Heart left ventricle (tissue), 13 donors: ENCODE measurements around the gene TMEM9.

Source experiments
- POLR2A ChIP-seq, 2 donors: fragments of 450-650 bp; IDR thresholded peaks; one replicate each; pipeline ENCODE4 v1.6.1; 2017; ENCODE audit warnings: antibody characterized with exemption in 2 of 2, mild to moderate bottlenecking in 2 of 2, moderate library complexity in 2 of 2
- TF ChIP-seq, protein P1 (sequence below), 12 donors: fragments of 200-600 bp; sonication (generic) in 4 of 12; IDR thresholded peaks; one replicate each; pipeline versions ENCODE4 v1.5.0 to v1.8.0; 2018 to 2022; ENCODE audit warnings: antibody characterized with exemption in 12 of 12, mild to moderate bottlenecking in 5 of 12
- donor health status: ischemic (EF 13 %, LVEDD 7.1; RV severe dilation, severe dysfunction).
- donor health status: DM: no; HTN: yes; CAD: no.
- donor health status: DM: no; HTN: no; CAD: no.
- donor health status: ischemic (EF 25% LVEDD 6.9; RV normal size, moderate dysfunction).
- donor health status: ischemic (EF 25% LVEDD 5.7; RV mildly dilated, moderate dysfunction).
- donor health status: ischemic (EF 35%, LVEDD 5.7; RV mildly dilated, moderate dysfunction).
- donor health status: nonischemic (EF 11% LVEDD 7.7; RV severe dilation, severe dysfunction).
- donor health status: DM: yes; HTN: yes; CAD: no.
- donor health status: PGD.
- donor health status: ischemic (EF 29% LVEDD 5.4; RV normal size, mild dysfunction).
- donor health status: nonischemic (EF 23%, LVEDD 6.1; RV moderate dilation, normal function).

DNA sequence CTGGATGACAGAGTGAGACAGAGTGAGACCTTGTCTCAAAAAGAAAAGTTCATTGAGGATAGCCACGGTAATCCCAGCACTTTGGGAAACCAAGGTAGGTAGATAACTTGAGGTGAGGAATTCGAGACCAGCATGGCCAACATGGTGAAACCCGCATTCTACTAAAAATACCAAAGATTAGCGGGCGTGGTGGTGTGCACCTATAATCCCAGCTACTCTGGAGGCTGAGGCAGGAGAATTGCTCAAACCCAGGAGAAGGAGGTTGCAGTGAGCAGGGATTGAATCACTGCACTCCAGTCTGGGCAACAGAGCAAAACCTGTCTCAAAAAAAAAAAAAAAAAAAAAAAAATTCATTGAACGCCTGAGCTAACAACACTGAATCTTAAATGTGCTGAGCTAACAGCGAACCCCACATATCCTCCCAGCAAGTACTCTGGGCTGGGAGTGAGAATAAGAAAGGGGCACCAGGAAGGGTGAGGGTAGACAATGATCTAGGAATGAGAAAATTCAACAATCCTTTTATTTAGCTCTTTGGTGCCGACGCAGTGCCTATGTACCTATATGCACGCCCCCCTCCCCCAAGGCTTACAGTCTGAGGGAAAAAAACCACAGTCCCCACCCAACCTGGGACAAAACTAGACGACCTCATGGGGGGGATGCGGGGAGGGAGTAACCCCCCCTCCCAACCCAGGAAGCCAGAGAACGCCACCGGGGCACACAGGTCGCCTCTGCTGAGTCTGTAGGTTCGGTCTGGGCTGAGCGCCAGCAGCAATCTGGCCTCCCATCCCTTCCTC is 40.6 kb downstream of the TMEM9 start:
- TF ChIP-seq, protein P1, sequence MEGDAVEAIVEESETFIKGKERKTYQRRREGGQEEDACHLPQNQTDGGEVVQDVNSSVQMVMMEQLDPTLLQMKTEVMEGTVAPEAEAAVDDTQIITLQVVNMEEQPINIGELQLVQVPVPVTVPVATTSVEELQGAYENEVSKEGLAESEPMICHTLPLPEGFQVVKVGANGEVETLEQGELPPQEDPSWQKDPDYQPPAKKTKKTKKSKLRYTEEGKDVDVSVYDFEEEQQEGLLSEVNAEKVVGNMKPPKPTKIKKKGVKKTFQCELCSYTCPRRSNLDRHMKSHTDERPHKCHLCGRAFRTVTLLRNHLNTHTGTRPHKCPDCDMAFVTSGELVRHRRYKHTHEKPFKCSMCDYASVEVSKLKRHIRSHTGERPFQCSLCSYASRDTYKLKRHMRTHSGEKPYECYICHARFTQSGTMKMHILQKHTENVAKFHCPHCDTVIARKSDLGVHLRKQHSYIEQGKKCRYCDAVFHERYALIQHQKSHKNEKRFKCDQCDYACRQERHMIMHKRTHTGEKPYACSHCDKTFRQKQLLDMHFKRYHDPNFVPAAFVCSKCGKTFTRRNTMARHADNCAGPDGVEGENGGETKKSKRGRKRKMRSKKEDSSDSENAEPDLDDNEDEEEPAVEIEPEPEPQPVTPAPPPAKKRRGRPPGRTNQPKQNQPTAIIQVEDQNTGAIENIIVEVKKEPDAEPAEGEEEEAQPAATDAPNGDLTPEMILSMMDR (IDR thresholded peaks at IDR 0.05): no peak
- no peak for TF ChIP-seq POLR2A (IDR thresholded peaks at IDR 0.05)
